Bronchial epithelial cell (primary cell): ENCODE data around the gene TYRO3. TPM values are rescaled to one million over a fixed set of nuclear protein-coding genes. Genes with fewer than 3 reads are reported as not detected.

Experiments used
- DNase-seq: peaks from one replicate; pipeline ENCODE4 v3.0.0-alpha.2; 2010; ENCODE audit warnings: low read depth
- FAIRE-seq: peaks from 2 replicates; lab custom pipeline; 2011; peaks lifted over from hg19 to GRCh38; lab: Jason Lieb, UNC
- H3K27me3 ChIP-seq: 2 replicates; pipeline ENCODE4 v1.5.1; 2011; ENCODE audit warnings: low read length; ENCODE audit not compliant: control insufficient read depth, insufficient read depth
- H3K36me3 ChIP-seq: 2 replicates; pipeline ENCODE4 v1.5.1; 2011; ENCODE audit warnings: low read length; ENCODE audit not compliant: control insufficient read depth, insufficient read depth
- H3K4me3 ChIP-seq: 2 replicates; pipeline ENCODE4 v1.5.1; 2011; ENCODE audit warnings: mild to moderate bottlenecking, low read depth, low read length, control low read depth
- total RNA-seq: library from RNA; depleted of rRNA; stranded (reverse); fragments of >200 nt; gene quantifications from 2 replicates; pipeline ENCODE4 v1.2.1, GENCODE V29; 2014
- TF ChIP-seq, protein P1 (sequence below): IDR thresholded peaks from 2 replicates; pipeline ENCODE4 v1.5.1; 2011; ENCODE audit warnings: mild to moderate bottlenecking, moderate library complexity, low read length, control low read depth, inconsistent platforms; ENCODE audit not compliant: insufficient read depth, severe bottlenecking

TYRO3 gene
- total RNA-seq, 1 donor from 2014 or later, result 3.9 TPM

DNA sequence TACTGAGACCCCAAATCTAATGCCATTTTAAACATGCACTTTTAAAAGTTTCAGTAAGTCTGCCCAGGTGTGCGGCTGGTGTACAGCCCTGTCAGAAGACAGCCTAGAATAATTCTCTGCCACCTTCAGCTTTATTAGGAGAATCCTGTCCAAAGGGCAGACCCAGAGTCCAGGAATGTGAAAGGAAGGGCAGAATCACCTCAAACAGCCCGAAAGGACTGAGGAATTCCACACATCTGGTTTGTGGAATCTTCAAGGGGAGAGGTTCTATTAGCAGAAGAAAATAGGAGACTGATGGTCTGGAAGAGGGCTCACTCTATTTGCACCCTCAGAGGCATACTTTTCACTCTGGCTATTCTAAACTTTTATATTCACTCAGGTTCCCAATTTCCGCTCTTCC, 46.6 kb downstream of the TYRO3 start:
- no peak overlapping the region for H3K4me3 ChIP-seq
- FAIRE-seq, result no peak
- no peaks in the 10 kb centered on the region for H3K36me3 ChIP-seq
- TF ChIP-seq, protein P1, sequence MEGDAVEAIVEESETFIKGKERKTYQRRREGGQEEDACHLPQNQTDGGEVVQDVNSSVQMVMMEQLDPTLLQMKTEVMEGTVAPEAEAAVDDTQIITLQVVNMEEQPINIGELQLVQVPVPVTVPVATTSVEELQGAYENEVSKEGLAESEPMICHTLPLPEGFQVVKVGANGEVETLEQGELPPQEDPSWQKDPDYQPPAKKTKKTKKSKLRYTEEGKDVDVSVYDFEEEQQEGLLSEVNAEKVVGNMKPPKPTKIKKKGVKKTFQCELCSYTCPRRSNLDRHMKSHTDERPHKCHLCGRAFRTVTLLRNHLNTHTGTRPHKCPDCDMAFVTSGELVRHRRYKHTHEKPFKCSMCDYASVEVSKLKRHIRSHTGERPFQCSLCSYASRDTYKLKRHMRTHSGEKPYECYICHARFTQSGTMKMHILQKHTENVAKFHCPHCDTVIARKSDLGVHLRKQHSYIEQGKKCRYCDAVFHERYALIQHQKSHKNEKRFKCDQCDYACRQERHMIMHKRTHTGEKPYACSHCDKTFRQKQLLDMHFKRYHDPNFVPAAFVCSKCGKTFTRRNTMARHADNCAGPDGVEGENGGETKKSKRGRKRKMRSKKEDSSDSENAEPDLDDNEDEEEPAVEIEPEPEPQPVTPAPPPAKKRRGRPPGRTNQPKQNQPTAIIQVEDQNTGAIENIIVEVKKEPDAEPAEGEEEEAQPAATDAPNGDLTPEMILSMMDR, result no peak
- H3K27me3 ChIP-seq, result peaks cover under 1% of the 10 kb centered on the region
- no peak for DNase-seq

DNA sequence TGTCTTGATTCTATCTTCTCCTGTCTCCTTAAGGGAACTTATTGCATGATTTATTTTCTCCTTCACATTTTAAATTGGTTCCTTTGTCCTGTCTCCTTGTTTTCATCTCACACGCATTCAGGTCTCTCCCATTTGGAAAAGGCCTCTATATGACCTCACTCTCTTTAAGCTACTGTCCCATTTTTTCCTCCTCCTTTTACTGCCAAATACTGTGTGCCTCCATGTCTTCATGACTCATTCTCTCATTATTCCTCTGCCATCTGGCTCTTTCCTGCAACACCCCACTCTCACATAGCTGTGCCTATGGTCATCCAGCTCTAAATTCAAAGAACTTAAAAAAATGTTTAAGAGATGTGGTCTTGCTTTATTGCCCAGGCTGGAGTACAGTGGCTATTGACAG, 48.0 kb downstream of the TYRO3 start:
- no peak overlapping the region for H3K4me3 ChIP-seq
- no peak for FAIRE-seq
- H3K27me3 ChIP-seq, result no peaks in the 10 kb centered on the region
- no peaks in the 10 kb centered on the region for H3K36me3 ChIP-seq
- TF ChIP-seq, protein P1, result no peak
- peak; percentile 72 for DNase-seq

DNA sequence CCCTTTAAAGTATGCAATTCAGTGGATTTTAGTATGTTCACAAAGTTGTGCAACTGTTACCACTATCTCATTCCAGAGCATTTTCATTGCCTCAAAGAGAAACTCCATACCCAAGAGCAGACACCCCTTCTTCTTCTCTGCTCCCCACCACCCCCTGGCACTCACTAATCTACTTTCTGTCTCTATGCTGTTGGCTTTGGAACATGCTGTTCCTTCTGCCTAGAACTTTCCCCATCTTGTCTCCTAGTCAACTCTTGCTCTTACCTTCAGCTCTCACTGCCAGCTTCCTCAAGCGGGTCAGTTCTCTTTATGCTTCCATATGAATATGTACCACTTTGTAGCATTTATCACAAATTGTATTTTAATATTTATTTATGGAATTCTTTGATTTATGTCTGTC, 50.1 kb downstream of the TYRO3 start:
- Histone ChIP-seq H3K36me3 (no peaks in the 10 kb centered on the region), H3K4me3 (no peak overlapping the region), H3K27me3 (no peaks in the 10 kb centered on the region)
- TF ChIP-seq, protein P1, result no peak
- FAIRE-seq (no peak), DNase-seq (no peak)

DNA sequence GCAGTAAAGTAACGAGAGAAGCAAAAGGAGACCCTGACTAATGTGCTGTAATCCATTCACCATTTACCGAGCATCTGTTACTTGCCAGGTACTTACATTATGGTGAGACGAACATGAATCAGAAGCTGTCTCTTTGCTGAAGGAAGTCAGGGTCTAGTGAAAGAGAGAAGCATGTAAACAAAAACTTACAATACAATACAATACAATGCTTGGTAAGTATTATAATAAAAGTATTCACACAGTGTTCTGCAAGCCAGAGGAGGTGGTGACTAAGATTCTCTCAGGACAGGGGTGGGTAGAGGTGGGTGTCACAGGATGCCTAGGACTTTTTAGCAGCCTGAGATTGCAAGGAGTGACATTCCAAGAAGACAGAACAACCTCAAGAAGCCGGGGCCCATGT, 51.0 kb downstream of the TYRO3 start:
- no peaks in the 10 kb centered on the region for H3K36me3 ChIP-seq
- H3K27me3 ChIP-seq, result no peaks in the 10 kb centered on the region
- FAIRE-seq (no peak), DNase-seq (peak; percentile 46)
- TF ChIP-seq, protein P1, result no peak
- H3K4me3 ChIP-seq, result no peak overlapping the region

- no peaks in the 10 kb centered on the region for H3K27me3 ChIP-seq
- H3K4me3 ChIP-seq, result peak overlapping the region; percentile 49
- no peaks in the 10 kb centered on the region for H3K36me3 ChIP-seq
- FAIRE-seq, result no peak
- TF ChIP-seq, protein P1, result no peak
- DNase-seq, result no peak
Observed at GRCh38 chr15:41620536-41621199, 61.7 kb downstream of the TYRO3 start.
